Left hindlimb (tissue), 1 donor: Measurements from ENCODE around the gene FYN.
"Not testable (repeated sequence)": the region's sequence is repeated elsewhere in the genome, so short reads cannot be mapped to it uniquely, and the experiment has no call there.

ENCODE experiments used
- DNase-seq: peaks from one replicate; pipeline ENCODE4 v3.0.0-alpha.2; 2018

The FYN gene

GRCh38 chr6:111849298-111849697 is 24.0 kb downstream of the FYN start:
- DNase-seq: no peak

- DNase-seq: no peak
These were observed 24.9 kb downstream of the FYN start for GRCh38 chr6:111848262-111848812.

- no peak for DNase-seq
These were observed 26.5 kb downstream of the FYN start for GRCh38 chr6:111846492-111847409.

- no peak for DNase-seq
These were observed 27.2 kb downstream of the FYN start for GRCh38 chr6:111846066-111846465.

- no peak for DNase-seq
These were observed 27.8 kb downstream of the FYN start for GRCh38 chr6:111845441-111845871.

- no peak for DNase-seq
These were observed 28.3 kb downstream of the FYN start for GRCh38 chr6:111844921-111845320.

GRCh38 chr6:111844376-111844775 is 28.9 kb downstream of the FYN start:
- DNase-seq: no peak

- DNase-seq: no peak
These were observed 29.7 kb downstream of the FYN start for GRCh38 chr6:111843347-111844147.

GRCh38 chr6:111842891-111843290 is 30.4 kb downstream of the FYN start:
- no peak for DNase-seq

- DNase-seq: no peak
These were observed 30.9 kb downstream of the FYN start for GRCh38 chr6:111842271-111842822.

GRCh38 chr6:111841822-111842221 is 31.4 kb downstream of the FYN start:
- DNase-seq: peak; percentile 69

- no peak for DNase-seq
These were observed 32.4 kb downstream of the FYN start for GRCh38 chr6:111840803-111841202.

- DNase-seq: no peak
These were observed 34.3 kb downstream of the FYN start for GRCh38 chr6:111838749-111839484.

GRCh38 chr6:111837641-111838500 is 35.4 kb downstream of the FYN start:
- DNase-seq: no peak

- DNase-seq: no peak
These were observed 36.2 kb downstream of the FYN start for GRCh38 chr6:111837007-111837406.

GRCh38 chr6:111835807-111836206 is 37.4 kb downstream of the FYN start:
- DNase-seq: no peak

GRCh38 chr6:111835398-111835797 is 37.9 kb downstream of the FYN start:
- DNase-seq: not testable (repeated sequence)

- no peak for DNase-seq
These were observed 38.9 kb downstream of the FYN start for GRCh38 chr6:111834356-111834755.

GRCh38 chr6:111832833-111833418 is 40.3 kb downstream of the FYN start:
- no peak for DNase-seq

GRCh38 chr6:111831408-111831807 is 41.8 kb downstream of the FYN start:
- no peak for DNase-seq

- no peak for DNase-seq
These were observed 43.3 kb downstream of the FYN start for GRCh38 chr6:111829998-111830397.
